T-cell (primary cell): ENCODE data around the gene PDE12. TPM values are rescaled to one million over a fixed set of nuclear protein-coding genes. Genes with fewer than 3 reads are reported as not detected.

Experiments used
- ATAC-seq, 4 experiments: fragments of 200-7000 bp in 3 of 4; fragments of 150-1000 bp in 1 of 4; cut with Tn5 transposase; replicated peaks in 1 of 4; 1 replicate in 3 of 4; 2 replicates in 1 of 4; pipeline ENCODE4 v1.10.0; 2021; ENCODE audit warnings: moderate library complexity in 3 of 4, mild to moderate bottlenecking in 2 of 4, moderate number of reproducible peaks in 1 of 4
- CTCF ChIA-PET, 2 donors: fragments of 300-600 bp; sonication (Branson Sonifier 250); formaldehyde crosslinking; loops; one replicate each; lab custom pipeline; 2022; ENCODE audit warnings: antibody characterized with exemption in 2 of 2; lab: Charles Lee
- POLR2A ChIA-PET, 2 donors: fragments of 300-600 bp; sonication (Branson Sonifier 250); formaldehyde crosslinking; loops; one replicate each; lab custom pipeline; 2022; ENCODE audit warnings: antibody characterized with exemption in 2 of 2; lab: Charles Lee
- DNase-seq, 35 experiments: peaks; one replicate each; pipeline versions ENCODE4 v3.0.0 to v3.0.0-alpha.2; 2013 to 2023
- H3K27ac ChIP-seq: one replicate; pipeline ENCODE4 v1.5.1; 2013; ENCODE audit warnings: low read length
- H3K27me3 ChIP-seq, 2 experiments: replicated peaks in 1 of 2; 1 replicate in 1 of 2; 2 replicates in 1 of 2; pipeline versions ENCODE4 v1.6.1 to v1.7.0; 2013; ENCODE audit warnings: low read length in 1 of 2, mixed read lengths in 1 of 2; ENCODE audit not compliant: control insufficient read depth in 2 of 2, insufficient read depth in 2 of 2; ENCODE audit errors: extremely low read depth in 1 of 2
- H3K36me3 ChIP-seq, 2 donors: 1 replicate in 1 of 2; 2 replicates in 1 of 2; pipeline versions ENCODE4 v1.6.1 to v1.7.0; 2013; ENCODE audit warnings: low read length in 1 of 2; ENCODE audit not compliant: control insufficient read depth in 2 of 2, insufficient read depth in 1 of 2; ENCODE audit errors: extremely low read depth in 1 of 2
- H3K4me1 ChIP-seq, 2 experiments: 1 replicate in 1 of 2; 2 replicates in 1 of 2; pipeline versions ENCODE4 v1.6.1 to v1.7.0; 2013; ENCODE audit warnings: low read length in 2 of 2, mixed read lengths in 1 of 2; ENCODE audit not compliant: insufficient read depth in 2 of 2, control insufficient read depth in 1 of 2; ENCODE audit errors: extremely low read depth in 1 of 2
- H3K4me3 ChIP-seq, 2 donors: 1 replicate in 1 of 2; 2 replicates in 1 of 2; pipeline versions ENCODE4 v1.5.1 to v1.7.0; 2013; ENCODE audit warnings: mild to moderate bottlenecking in 2 of 2, low read length in 1 of 2, moderate library complexity in 1 of 2; ENCODE audit not compliant: control insufficient read depth in 1 of 2; ENCODE audit errors: extremely low read depth in 1 of 2
- H3K9me3 ChIP-seq: 2 replicates; pipeline ENCODE4 v1.7.0; 2013
- H3K27ac Mint-ChIP-seq, 2 donors: one replicate each; pipeline ENCODE4 v1.8.0; 2020 to 2021; ENCODE audit warnings: mild to moderate bottlenecking in 2 of 2, mixed read lengths in 2 of 2
- H3K27me3 Mint-ChIP-seq, 2 donors: one replicate each; pipeline ENCODE4 v1.8.0; 2021 to 2022; ENCODE audit warnings: mixed read lengths in 2 of 2
- H3K36me3 Mint-ChIP-seq: one replicate; pipeline ENCODE4 v1.8.0; 2021; ENCODE audit warnings: mixed read lengths
- H3K4me1 Mint-ChIP-seq, 3 donors: one replicate each; pipeline ENCODE4 v1.8.0; 2020 to 2022; ENCODE audit warnings: mixed read lengths in 3 of 3, mild to moderate bottlenecking in 1 of 3
- H3K4me3 Mint-ChIP-seq, 3 donors: one replicate each; pipeline ENCODE4 v1.8.0; 2020 to 2022; ENCODE audit warnings: mild to moderate bottlenecking in 3 of 3, mixed read lengths in 3 of 3, moderate library complexity in 3 of 3
- H3K9me3 Mint-ChIP-seq, 3 donors: one replicate each; pipeline ENCODE4 v1.8.0; 2020 to 2022; ENCODE audit warnings: mixed read lengths in 3 of 3
- WGBS: methylation state at CpG from one replicate; pipeline ENCODE4 v1.1.5; 2013; ENCODE audit warnings: missing lambda C conversion rate; ENCODE audit not compliant: insufficient coverage; 5-methylcytosine and 5-hydroxymethylcytosine counted together
- total RNA-seq, 35 experiments: library from RNA in 6 of 35; stranded (reverse) in 6 of 35; fragments of 120-200 nt in 1 of 35; gene quantifications; one replicate each; pipeline versions ENCODE4 v1.2.1 to v1.2.4 and lab custom pipeline; 2013 to 2026

Gene PDE12
- total RNA-seq, 5 donors from 2014 or later (not counting 1 experiment from before 2014, with no cell fraction given): 23.0 to 32.5 (median 26.7) TPM

DNA sequence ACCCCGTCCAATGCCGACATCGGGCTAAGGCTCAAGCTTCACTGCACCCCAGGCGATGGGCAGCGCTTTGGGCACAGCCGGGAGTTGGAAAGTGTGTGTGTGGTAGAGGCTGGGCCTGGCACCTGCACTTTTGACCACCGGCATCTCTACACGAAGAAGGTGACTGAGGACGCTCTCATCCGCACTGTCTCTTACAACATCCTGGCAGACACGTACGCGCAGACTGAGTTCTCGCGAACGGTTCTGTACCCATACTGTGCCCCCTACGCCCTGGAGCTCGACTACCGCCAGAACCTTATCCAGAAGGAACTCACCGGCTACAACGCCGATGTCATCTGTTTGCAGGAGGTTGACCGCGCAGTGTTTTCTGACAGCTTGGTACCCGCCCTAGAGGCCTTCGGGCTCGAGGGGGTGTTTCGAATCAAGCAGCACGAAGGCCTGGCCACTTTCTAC is 1.0 kb downstream of the PDE12 start:
- POLR2A ChIA-PET: interaction anchor here (0.6 to 5.4 kb wide), 5 partner anchors 9 to 270 kb away, joined by 3 to 47 read pairs (median 5); partner anchors contain the start of gene ARF4 (in 1 of the 2)
- Histone ChIP-seq H3K36me3 (peaks cover 0 to 10% of the 10 kb centered on the region in 2 donors), H3K4me1 (peaks cover 18 to 36% of the 10 kb centered on the region in 2 experiments), H3K4me3 (peak overlapping the region; percentile 90 to 97), H3K27me3 (no peaks in the 10 kb centered on the region), H3K9me3 (no peaks in the 10 kb centered on the region), H3K27ac (peak overlapping the region; percentile 87)
- DNase-seq: peak in 33 of 35 experiments; percentile 7 to 55 (median 25)
- WGBS: under 1% methylated on average over 24 of the region's 29 CpGs
- peak; percentile 38 to 44 (median 42) for ATAC-seq
- H3K27me3 Mint-ChIP-seq: no peaks in the 10 kb centered on the region
- peak overlapping the region; percentile 86 to 90 (median 87) for H3K4me3 Mint-ChIP-seq
- H3K9me3 Mint-ChIP-seq: no peaks in the 10 kb centered on the region
- H3K4me1 Mint-ChIP-seq: peaks cover 49 to 53% (median 50%) of the 10 kb centered on the region in 3 donors
- CTCF ChIA-PET: interaction anchor here in 1 of 2 donors (1.4 to 2.5 kb wide), 2 partner anchors 24 to 40 kb away, joined by 3 to 6 read pairs; partner anchors contain the start of gene ARF4
- peaks cover 16% of the 10 kb centered on the region for H3K36me3 Mint-ChIP-seq
- H3K27ac Mint-ChIP-seq: peak overlapping the region; percentile 99

DNA sequence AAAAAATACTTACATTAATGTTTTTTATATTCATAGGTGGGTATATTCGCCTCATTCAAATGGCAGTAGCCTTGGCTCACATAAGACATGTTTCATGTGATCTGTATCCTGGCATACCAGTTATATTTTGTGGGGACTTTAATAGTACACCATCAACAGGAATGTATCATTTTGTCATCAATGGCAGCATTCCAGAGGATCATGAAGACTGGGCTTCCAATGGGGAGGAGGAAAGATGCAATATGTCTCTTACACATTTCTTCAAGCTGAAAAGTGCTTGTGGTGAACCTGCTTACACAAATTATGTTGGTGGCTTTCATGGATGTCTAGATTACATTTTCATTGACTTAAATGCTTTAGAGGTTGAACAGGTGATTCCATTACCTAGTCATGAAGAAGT is 3.5 kb downstream of the PDE12 start:
- Mint-ChIP-seq H3K9me3 (no peaks in the 10 kb centered on the region), H3K4me3 (peak overlapping the region in 2 of 3 donors; percentile 46 to 87), H3K36me3 (peaks cover 23% of the 10 kb centered on the region), H3K27ac (peak overlapping the region in 1 of 2 donors; percentile 34), H3K4me1 (peaks cover 53 to 56% (median 56%) of the 10 kb centered on the region in 3 donors), H3K27me3 (no peaks in the 10 kb centered on the region)
- peaks cover 0 to 22% of the 10 kb centered on the region in 2 donors for H3K36me3 ChIP-seq
- ChIA-PET POLR2A (no interaction called here), CTCF (no interaction called here)
- no peak overlapping the region for H3K4me3 ChIP-seq
- H3K4me1 ChIP-seq: peaks cover 18 to 36% of the 10 kb centered on the region in 2 experiments
- DNase-seq (no peak), ATAC-seq (no peak)
- no peaks in the 10 kb centered on the region for H3K27me3 ChIP-seq
- WGBS: no CpG with 5 or more reads among the region's 1 CpG
- H3K27ac ChIP-seq: no peak overlapping the region
- no peaks in the 10 kb centered on the region for H3K9me3 ChIP-seq

DNA sequence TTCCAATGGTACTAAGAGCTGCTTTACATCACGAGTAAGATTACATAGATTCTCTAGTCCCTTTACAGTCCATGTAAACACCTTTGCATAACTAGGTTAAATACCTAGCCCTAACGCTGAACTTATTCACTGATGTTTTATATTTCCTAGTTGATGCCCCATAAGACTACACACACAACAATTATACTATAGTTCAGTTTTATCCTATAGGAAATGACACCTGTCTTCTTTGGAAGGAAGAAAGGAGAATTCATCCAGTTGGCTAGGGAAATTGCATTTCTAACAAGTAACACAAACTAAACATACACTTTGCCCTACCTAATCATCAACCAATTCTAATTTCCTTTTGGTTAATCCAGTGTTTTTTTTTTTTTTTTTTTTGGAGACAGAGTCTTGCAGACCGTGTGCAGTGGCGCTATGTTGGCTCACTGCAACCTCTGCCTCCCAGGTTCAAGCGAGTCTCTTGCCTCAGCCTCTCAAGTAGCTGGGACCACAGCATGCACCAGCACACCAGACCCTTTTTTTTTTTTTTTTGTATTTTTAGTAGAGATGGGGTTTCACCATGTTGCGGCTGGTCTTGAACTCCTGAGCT is 13.9 kb downstream of the PDE12 start:
- no peaks in the 10 kb centered on the region for H3K4me1 ChIP-seq
- POLR2A ChIA-PET: interaction anchor here (0.6 to 0.7 kb wide), 7 partner anchors 9 to 91 kb away, joined by 3 to 10 read pairs (median 5); no protein-coding TSS in a partner anchor
- Mint-ChIP-seq H3K27ac (no peak overlapping the region), H3K4me3 (no peak overlapping the region), H3K36me3 (peaks cover 22% of the 10 kb centered on the region), H3K4me1 (peaks cover 0 to 8% (median 7%) of the 10 kb centered on the region in 3 donors), H3K9me3 (no peaks in the 10 kb centered on the region), H3K27me3 (no peaks in the 10 kb centered on the region)
- no peak overlapping the region for H3K4me3 ChIP-seq
- H3K36me3 ChIP-seq: peaks cover 3 to 44% of the 10 kb centered on the region in 2 donors
- H3K27ac ChIP-seq: no peak overlapping the region
- DNase-seq (no peak), ATAC-seq (peak in 1 of 4 experiments; percentile 12)
- no peaks in the 10 kb centered on the region for H3K27me3 ChIP-seq
- CTCF ChIA-PET: interaction anchor here in 1 of 2 donors (0.6 to 1.0 kb wide), 3 partner anchors 9 to 175 kb away, joined by 4 to 5 read pairs (median 5); no protein-coding TSS in a partner anchor
- no CpG with 5 or more reads among the region's 6 CpGs for WGBS
- H3K9me3 ChIP-seq: no peaks in the 10 kb centered on the region

DNA sequence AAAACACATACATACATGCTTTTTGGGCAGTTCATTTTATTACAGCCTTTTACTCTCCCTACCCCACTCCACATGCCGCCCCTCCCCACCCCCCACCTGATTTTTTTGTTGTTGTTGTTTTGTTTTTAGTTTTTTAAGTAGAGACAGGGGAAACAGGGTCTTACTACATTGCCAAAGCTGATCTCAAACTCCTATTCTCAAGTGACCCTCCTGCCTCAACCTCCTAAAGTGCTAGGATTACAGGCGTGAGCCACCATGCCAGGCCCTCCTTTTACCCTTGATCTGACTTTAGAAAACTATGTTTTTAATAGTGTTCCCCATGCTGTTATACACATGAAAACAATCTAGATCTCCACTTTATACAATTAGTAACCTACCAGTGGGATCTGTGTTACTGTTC is 14.8 kb downstream of the PDE12 start:
- no CpG with 5 or more reads among the region's 2 CpGs for WGBS
- no peaks in the 10 kb centered on the region for H3K4me1 ChIP-seq
- ATAC-seq: no peak
- peak overlapping the region; percentile 47 to 50 for H3K27ac Mint-ChIP-seq
- POLR2A ChIA-PET: interaction anchor here in 1 of 2 donors (0.6 kb wide), 1 partner anchor 11 kb away, joined by 5 read pairs; no protein-coding TSS in a partner anchor
- no peaks in the 10 kb centered on the region for H3K9me3 ChIP-seq
- peaks cover 29% of the 10 kb centered on the region for H3K36me3 Mint-ChIP-seq
- H3K27ac ChIP-seq: no peak overlapping the region
- H3K4me3 ChIP-seq: no peak overlapping the region
- no peaks in the 10 kb centered on the region for H3K27me3 ChIP-seq
- no peaks in the 10 kb centered on the region for H3K27me3 Mint-ChIP-seq
- CTCF ChIA-PET: interaction anchor here in 1 of 2 donors (1.0 kb wide), 1 partner anchor 174 kb away, joined by 5 read pairs; no protein-coding TSS in a partner anchor
- no peaks in the 10 kb centered on the region for H3K9me3 Mint-ChIP-seq
- peaks cover 5 to 12% (median 7%) of the 10 kb centered on the region in 3 donors for H3K4me1 Mint-ChIP-seq
- no peak overlapping the region for H3K4me3 Mint-ChIP-seq
- no peak for DNase-seq
- H3K36me3 ChIP-seq: peaks cover 3 to 48% of the 10 kb centered on the region in 2 donors

DNA sequence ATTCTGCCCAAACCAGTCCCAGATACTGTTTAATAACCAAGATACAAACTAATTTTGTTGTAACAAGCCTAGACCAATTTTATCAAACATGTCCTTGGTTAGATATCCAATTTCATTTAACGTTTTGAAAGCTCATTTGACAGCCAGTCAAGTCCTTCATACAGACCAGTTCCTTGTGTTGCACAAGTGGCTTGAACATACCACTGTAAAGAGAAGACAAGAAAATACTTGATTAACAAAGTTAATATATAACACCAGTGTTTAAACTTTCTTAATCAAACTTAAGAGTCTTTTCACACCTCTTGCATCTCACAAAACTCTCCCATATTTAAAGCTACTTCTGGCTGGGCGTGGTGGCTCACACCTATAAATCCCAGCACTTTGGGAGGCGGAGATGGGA is 16.0 kb downstream of the PDE12 start:
- POLR2A ChIA-PET: no interaction called here
- Mint-ChIP-seq H3K27ac (no peak overlapping the region), H3K9me3 (no peaks in the 10 kb centered on the region), H3K4me1 (peaks cover 13 to 17% (median 13%) of the 10 kb centered on the region in 3 donors), H3K27me3 (no peaks in the 10 kb centered on the region), H3K4me3 (no peak overlapping the region), H3K36me3 (peaks cover 33% of the 10 kb centered on the region)
- no peaks in the 10 kb centered on the region for H3K4me1 ChIP-seq
- no peak overlapping the region for H3K27ac ChIP-seq
- DNase-seq: no peak
- H3K9me3 ChIP-seq: no peaks in the 10 kb centered on the region
- ATAC-seq: no peak
- CTCF ChIA-PET: interaction anchor here (0.6 to 1.0 kb wide), 2 partner anchors 24 to 121 kb away, joined by 3 to 4 read pairs; partner anchors contain the start of gene DENND6A (in 1 of the 2)
- peaks cover 6 to 47% of the 10 kb centered on the region in 2 donors for H3K36me3 ChIP-seq
- no CpG with 5 or more reads among the region's 3 CpGs for WGBS
- no peak overlapping the region for H3K4me3 ChIP-seq
- no peaks in the 10 kb centered on the region for H3K27me3 ChIP-seq

DNA sequence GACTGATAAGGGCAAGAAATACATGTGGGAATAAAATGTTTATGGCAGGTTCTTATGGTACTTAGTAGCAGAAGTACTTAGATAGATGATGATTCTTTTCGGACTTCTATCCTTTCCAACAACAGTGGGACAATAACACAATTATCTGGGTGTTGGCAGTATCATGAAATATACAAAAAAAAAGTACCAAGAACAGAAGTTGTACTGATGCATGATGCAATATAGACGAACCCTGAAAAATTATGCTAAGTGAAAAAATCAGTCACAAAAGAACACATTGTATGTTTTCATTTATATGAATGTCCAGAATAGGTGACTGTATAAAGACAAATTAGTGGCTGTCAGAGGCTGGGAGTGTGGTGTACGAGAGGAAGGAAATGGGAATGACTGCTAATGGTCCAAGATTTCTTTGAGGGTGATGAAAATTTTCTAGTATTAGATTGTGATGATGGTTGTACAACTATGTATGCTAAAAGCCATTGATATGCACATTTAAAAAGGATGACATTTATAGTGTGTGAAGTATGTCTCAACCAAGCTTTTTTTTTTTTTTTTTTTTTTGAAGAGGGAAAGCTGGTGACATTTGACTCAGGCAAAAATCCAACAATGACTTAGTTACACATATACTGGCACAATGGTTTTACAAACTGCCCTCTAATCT is 20.0 kb downstream of the PDE12 start:
- Mint-ChIP-seq H3K4me1 (peaks cover 18 to 27% (median 18%) of the 10 kb centered on the region in 3 donors), H3K4me3 (no peak overlapping the region), H3K9me3 (no peaks in the 10 kb centered on the region), H3K36me3 (peaks cover 42% of the 10 kb centered on the region), H3K27me3 (no peaks in the 10 kb centered on the region), H3K27ac (peak overlapping the region in 1 of 2 donors; percentile 36)
- DNase-seq: no peak
- 90% methylated on average over 1 of the region's 3 CpGs for WGBS
- Histone ChIP-seq H3K4me1 (no peaks in the 10 kb centered on the region), H3K4me3 (no peak overlapping the region), H3K27ac (no peak overlapping the region), H3K9me3 (no peaks in the 10 kb centered on the region), H3K36me3 (peaks cover 18 to 59% of the 10 kb centered on the region in 2 donors), H3K27me3 (no peaks in the 10 kb centered on the region)
- CTCF ChIA-PET: interaction anchor here (0.6 kb wide), 3 partner anchors 10 to 619 kb away, joined by 3 to 8 read pairs (median 4); no protein-coding TSS in a partner anchor
- POLR2A ChIA-PET: interaction anchor here (0.6 to 1.1 kb wide), 3 partner anchors 19 to 900 kb away, joined by 3 to 5 read pairs (median 5); partner anchors contain the start of gene ARF4 (in 1 of the 2)
- ATAC-seq: no peak
